ENCODE results near the gene OGFOD1.

GRCh38 chr16:56428091-56428490 is 23.3 kb upstream of the OGFOD1 start:
- TF ChIP-seq POLR2A (IDR thresholded peaks at IDR 0.05; ENCODE audit: low read depth, low read length) (no peak), POLR2AphosphoS5 (IDR thresholded peaks at IDR 0.05; ENCODE audit: low read depth, low read length) (no peak), TAF1 (IDR thresholded peaks at IDR 0.05; ENCODE audit: low read depth, low read length) (no peak)
